ENCODE data around the gene RGS17. TPM values are rescaled to one million over a fixed set of nuclear protein-coding genes. Genes with fewer than 3 reads are reported as not detected.
"Not testable (repeated sequence)": the region's sequence is repeated elsewhere in the genome, so short reads cannot be mapped to it uniquely, and the experiment has no call there.

The RGS17 gene
- total RNA-seq, 1 experiment from 2014 or later, result 0.70 TPM

DNA sequence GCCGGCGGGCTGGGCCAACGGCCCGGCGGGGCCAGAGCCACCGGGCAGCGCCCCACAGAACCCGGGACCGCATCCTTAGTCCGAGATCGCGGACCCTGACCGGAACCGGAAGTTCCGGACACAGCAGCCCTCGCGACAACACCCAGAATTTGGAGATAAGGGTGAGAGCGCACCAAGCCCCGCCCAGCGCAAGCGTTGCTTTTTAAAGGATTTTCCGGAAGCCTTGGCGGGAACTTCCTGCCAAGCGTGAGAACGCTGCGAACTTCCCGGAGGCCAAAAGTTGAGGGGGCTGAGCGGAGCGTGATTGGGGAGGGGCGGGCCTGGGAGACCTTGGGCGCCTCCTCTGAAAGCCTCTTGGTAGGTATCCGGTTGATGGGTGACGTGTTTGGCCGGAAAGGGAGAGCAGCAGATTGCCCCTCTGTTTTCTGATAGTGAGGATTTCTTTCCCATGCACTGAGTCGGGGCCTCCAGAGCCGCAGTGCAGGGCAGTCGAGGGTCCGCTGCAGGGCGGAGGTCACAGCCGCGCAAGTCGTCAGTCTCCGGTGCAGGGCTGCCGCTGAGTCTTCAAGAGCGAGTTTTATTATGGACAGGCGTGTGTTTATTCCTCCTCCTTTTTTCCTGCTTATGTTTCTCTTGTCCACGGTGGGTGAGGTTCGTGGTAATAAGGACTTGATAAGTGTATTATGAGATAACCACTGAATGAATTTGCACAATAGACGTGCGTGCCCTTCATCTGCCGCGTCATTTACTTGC lies 128.3 kb downstream of the RGS17 start, which contains the start of gene MTRF1L:
Gene MTRF1L, minus strand, starts transcription at position 97 of the 753 bp plus-strand sequence. Its CDS starts 24 bp downstream, at position 73.
- no peak for TF ChIP-seq EZH2 (IDR thresholded peaks at IDR 0.05; ENCODE audit: low read depth)
- TF ChIP-seq, protein P1, sequence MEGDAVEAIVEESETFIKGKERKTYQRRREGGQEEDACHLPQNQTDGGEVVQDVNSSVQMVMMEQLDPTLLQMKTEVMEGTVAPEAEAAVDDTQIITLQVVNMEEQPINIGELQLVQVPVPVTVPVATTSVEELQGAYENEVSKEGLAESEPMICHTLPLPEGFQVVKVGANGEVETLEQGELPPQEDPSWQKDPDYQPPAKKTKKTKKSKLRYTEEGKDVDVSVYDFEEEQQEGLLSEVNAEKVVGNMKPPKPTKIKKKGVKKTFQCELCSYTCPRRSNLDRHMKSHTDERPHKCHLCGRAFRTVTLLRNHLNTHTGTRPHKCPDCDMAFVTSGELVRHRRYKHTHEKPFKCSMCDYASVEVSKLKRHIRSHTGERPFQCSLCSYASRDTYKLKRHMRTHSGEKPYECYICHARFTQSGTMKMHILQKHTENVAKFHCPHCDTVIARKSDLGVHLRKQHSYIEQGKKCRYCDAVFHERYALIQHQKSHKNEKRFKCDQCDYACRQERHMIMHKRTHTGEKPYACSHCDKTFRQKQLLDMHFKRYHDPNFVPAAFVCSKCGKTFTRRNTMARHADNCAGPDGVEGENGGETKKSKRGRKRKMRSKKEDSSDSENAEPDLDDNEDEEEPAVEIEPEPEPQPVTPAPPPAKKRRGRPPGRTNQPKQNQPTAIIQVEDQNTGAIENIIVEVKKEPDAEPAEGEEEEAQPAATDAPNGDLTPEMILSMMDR (conservative IDR thresholded peaks at IDR 0.05), result no peak
- peaks cover 33% of the 10 kb centered on the region for H3K4me1 ChIP-seq (replicated peaks; ENCODE audit: insufficient read depth)
- POLR2A ChIA-PET (ENCODE audit: unreplicated experiment), result interaction anchor here (0.6 kb wide), 1 partner anchor 19 kb away, joined by 6 read pairs; no protein-coding TSS in a partner anchor
- intact Hi-C loops (cut with micrococcal nuclease; ENCODE audit: unreplicated experiment), result no loop called here
- no peaks in the 10 kb centered on the region for H3K9me3 ChIP-seq (ENCODE audit: insufficient read depth, low read depth)
- peak within 1 kb of the TSS; percentile 99 for H3K4me2 ChIP-seq
- peak within 1 kb of the TSS; percentile 96 for H3K4me3 ChIP-seq
- H3F3A ChIP-seq (ENCODE audit: insufficient read depth, low read depth), result peaks cover 13% of the 10 kb centered on the region; the same call in 1 of the 2 replicates
- H3K27me3 ChIP-seq (ENCODE audit: insufficient read depth, low read depth), result no peaks in the 10 kb centered on the region
- H2AFZ ChIP-seq, result peak within 1 kb of the TSS; percentile 91
- peak within 1 kb of the TSS; percentile 79 for H3K27ac ChIP-seq
- CTCF ChIA-PET, result interaction anchor here (0.6 kb wide), 1 partner anchor 1762 kb away, joined by 3 read pairs; no protein-coding TSS in a partner anchor
- H3K36me3 ChIP-seq (ENCODE audit: low read depth), result peaks cover 13% of the 10 kb centered on the region
- no peaks in the 10 kb centered on the region; the same call in 1 of the 2 replicates for H3K9me2 ChIP-seq (ENCODE audit: insufficient read depth)
- peaks cover 58% of the 10 kb centered on the region for H3K79me2 ChIP-seq (ENCODE audit: low read depth)
- DNase-seq, result peak; percentile 86 to 92
- BruUV-seq (replicated peaks), result TSS peak; percentile 78
- H4K20me1 ChIP-seq (ENCODE audit: insufficient read depth), result peaks cover 9% of the 10 kb centered on the region; the same call in 1 of the 2 replicates

DNA sequence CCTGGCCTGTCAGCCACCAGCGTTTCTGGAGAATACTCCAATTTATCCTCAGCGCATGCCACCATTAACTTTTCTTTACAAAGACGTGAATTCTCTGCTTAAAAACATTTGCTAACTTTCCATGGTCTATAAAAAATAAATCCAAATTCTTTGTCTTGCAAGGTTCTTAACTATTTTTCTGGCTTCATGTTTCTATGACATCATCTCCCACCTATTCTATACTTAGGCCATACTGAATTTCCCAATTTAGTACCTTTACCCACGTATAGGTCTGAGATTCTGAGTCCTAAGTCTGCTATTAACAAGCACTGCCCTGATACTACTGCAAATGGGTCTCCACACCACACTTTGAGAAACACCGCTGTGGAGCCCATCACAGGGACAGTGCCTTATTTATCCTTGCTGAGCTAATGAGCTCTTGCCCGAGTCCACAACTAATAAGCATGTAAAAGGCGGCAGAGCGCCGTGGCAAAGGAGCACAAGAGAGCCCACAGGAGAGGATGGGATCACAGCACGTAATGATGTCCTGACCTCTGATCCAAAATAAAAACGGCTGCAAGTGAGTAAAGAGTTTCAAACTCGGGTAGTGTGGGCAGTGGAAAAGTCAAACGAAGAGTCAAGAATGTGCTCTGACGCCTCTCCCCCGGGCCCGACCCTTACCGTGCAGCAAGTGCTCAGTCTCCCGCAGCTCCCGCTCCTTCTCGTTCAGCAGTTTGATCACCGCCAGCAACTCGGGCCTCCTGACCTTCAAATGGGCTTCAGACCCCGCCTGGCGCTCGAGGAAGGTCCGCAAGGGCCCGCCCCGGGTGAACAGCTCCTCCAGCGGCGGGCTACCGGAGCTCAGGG lies 129.1 kb downstream of the RGS17 start:
- Histone ChIP-seq H2AFZ (peak overlapping the region; percentile 91), H3F3A (ENCODE audit: insufficient read depth, low read depth) (peaks cover 21% of the 10 kb centered on the region; the same call in 1 of the 2 replicates), H3K27ac (peak overlapping the region; percentile 79), H3K4me3 (peak overlapping the region; percentile 96), H3K9me3 (ENCODE audit: insufficient read depth, low read depth) (no peaks in the 10 kb centered on the region), H3K27me3 (ENCODE audit: insufficient read depth, low read depth) (no peaks in the 10 kb centered on the region), H3K36me3 (ENCODE audit: low read depth) (peaks cover 19% of the 10 kb centered on the region), H3K4me2 (peak overlapping the region; percentile 99), H3K4me1 (replicated peaks; ENCODE audit: insufficient read depth) (peaks cover 33% of the 10 kb centered on the region), H3K9me2 (ENCODE audit: insufficient read depth) (no peaks in the 10 kb centered on the region; the same call in 1 of the 2 replicates), H3K79me2 (ENCODE audit: low read depth) (peaks cover 59% of the 10 kb centered on the region), H4K20me1 (ENCODE audit: insufficient read depth) (peaks cover 9% of the 10 kb centered on the region; the same call in 1 of the 2 replicates)
- CTCF ChIA-PET, result interaction anchor here (0.6 to 0.7 kb wide), 2 partner anchors 1677 to 1763 kb away, joined by 3 to 9 read pairs; no protein-coding TSS in a partner anchor
- DNase-seq, result no peak
- POLR2A ChIA-PET (ENCODE audit: unreplicated experiment), result interaction anchor here (0.6 kb wide), 1 partner anchor 19 kb away, joined by 6 read pairs; no protein-coding TSS in a partner anchor
- TSS peak; percentile 67 for BruUV-seq (replicated peaks)
- intact Hi-C loops (cut with micrococcal nuclease; ENCODE audit: unreplicated experiment), result loop anchor here (2.0 kb wide), 1 partner anchor 17 kb away; no protein-coding TSS in a partner anchor
- TF ChIP-seq, protein P1 (conservative IDR thresholded peaks at IDR 0.05), result no peak
- no peak for TF ChIP-seq EZH2 (IDR thresholded peaks at IDR 0.05; ENCODE audit: low read depth)

DNA sequence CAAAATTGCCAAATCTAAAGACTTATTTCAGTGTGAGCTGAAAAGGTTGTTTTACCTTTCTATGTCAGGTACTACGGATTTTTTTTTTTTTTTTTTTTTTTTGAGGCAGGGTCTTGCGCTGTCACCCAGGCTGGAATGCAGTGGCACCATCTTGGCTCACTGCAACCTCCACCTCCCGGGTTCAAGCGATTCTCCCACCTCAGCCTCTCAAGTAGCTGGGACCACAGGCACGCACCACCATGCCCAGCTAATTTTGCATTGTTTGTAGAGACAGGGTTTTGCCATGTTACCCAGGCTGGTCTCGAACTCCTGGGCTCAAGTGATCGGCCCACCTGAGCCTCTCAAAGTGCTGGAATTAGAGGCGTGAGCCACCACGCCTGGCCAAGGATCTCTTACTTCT lies 130.3 kb downstream of the RGS17 start:
- H2AFZ ChIP-seq; H3K27ac ChIP-seq; CTCF ChIA-PET; H3K9me3 ChIP-seq (ENCODE audit: insufficient read depth, low read depth); POLR2A ChIA-PET (ENCODE audit: unreplicated experiment); H4K20me1 ChIP-seq (ENCODE audit: insufficient read depth); H3K27me3 ChIP-seq (ENCODE audit: insufficient read depth, low read depth); DNase-seq; BruUV-seq (replicated peaks); H3K9me2 ChIP-seq (ENCODE audit: insufficient read depth): not testable (repeated sequence)
- Histone ChIP-seq H3K4me2 (peak overlapping the region; percentile 99), H3F3A (ENCODE audit: insufficient read depth, low read depth) (peaks cover 25% of the 10 kb centered on the region; the same call in 1 of the 2 replicates), H3K79me2 (ENCODE audit: low read depth) (peaks cover 67% of the 10 kb centered on the region), H3K36me3 (ENCODE audit: low read depth) (peaks cover 23% of the 10 kb centered on the region), H3K4me1 (replicated peaks; ENCODE audit: insufficient read depth) (peaks cover 33% of the 10 kb centered on the region), H3K4me3 (peak overlapping the region; percentile 96; the same call in 1 of the 2 replicates)
- intact Hi-C loops (cut with micrococcal nuclease; ENCODE audit: unreplicated experiment), result loop anchor here (2.0 kb wide), 1 partner anchor 16 kb away; no protein-coding TSS in a partner anchor
